ENCODE measurements around the gene ICA1. TPM values are rescaled to one million over a fixed set of nuclear protein-coding genes. Genes with fewer than 3 reads are reported as not detected.

The ICA1 gene
- total RNA-seq, 1 experiment from 2014 or later = 28.8 TPM

DNA sequence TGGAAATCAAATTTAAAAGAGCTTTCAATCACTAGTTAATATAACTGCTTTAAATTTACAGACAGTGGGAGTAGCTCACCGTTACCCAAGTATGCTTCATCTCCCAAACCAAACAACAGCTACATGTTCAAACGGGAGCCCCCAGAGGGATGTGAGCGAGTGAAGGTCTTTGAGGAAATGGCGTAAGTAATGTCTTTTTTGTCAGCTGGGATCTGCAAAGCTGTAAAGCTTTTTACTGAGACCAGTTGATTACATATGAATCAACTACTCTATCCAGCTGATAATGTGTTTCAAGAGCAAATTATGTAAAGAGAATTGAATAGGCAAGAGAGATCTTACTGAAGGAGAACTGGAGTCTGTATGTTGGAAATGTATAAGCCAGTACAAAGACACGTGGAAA, 177.1 kb downstream of the ICA1 start:
- H3K4me1 ChIP-seq (ENCODE audit: insufficient read depth, low read length) = 0 out of 2 replicates have a peak, but pooled peaks cover 2% of the 10 kb centered on the region
- H3K14ac ChIP-seq (ENCODE audit: insufficient read depth, low read length) = no peak overlapping the region
- no peak overlapping the region for H3K4me3 Mint-ChIP-seq
- no peak overlapping the region for H4K91ac ChIP-seq (ENCODE audit: insufficient read length, low read depth, low read length)
- H2BK20ac ChIP-seq (ENCODE audit: low read depth, low read length, poor library complexity, severe bottlenecking) = no peak overlapping the region
- TF ChIP-seq, protein P1, sequence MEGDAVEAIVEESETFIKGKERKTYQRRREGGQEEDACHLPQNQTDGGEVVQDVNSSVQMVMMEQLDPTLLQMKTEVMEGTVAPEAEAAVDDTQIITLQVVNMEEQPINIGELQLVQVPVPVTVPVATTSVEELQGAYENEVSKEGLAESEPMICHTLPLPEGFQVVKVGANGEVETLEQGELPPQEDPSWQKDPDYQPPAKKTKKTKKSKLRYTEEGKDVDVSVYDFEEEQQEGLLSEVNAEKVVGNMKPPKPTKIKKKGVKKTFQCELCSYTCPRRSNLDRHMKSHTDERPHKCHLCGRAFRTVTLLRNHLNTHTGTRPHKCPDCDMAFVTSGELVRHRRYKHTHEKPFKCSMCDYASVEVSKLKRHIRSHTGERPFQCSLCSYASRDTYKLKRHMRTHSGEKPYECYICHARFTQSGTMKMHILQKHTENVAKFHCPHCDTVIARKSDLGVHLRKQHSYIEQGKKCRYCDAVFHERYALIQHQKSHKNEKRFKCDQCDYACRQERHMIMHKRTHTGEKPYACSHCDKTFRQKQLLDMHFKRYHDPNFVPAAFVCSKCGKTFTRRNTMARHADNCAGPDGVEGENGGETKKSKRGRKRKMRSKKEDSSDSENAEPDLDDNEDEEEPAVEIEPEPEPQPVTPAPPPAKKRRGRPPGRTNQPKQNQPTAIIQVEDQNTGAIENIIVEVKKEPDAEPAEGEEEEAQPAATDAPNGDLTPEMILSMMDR (conservative IDR thresholded peaks at IDR 0.05) = no peak
- H3K27ac ChIP-seq (ENCODE audit: insufficient read length, low read depth, low read length) = no peak overlapping the region
- no peak overlapping the region for H3K4ac ChIP-seq (ENCODE audit: low read depth, low read length)
- no peaks in the 10 kb centered on the region for H3K23me2 ChIP-seq (ENCODE audit: insufficient read length, low read depth, low read length, poor library complexity, severe bottlenecking)
- no peak for DNase-seq
- no peak overlapping the region for H3K23ac ChIP-seq (ENCODE audit: insufficient read length, low read depth, low read length)
- 0 out of 7 replicates have a peak overlapping the region, but pooled peaks of 1 of the 3 experiments have one; percentile 70 for H3K27ac Mint-ChIP-seq
- WGBS (ENCODE audit: extremely low coverage, insufficient read length, low lambda C conversion rate) = no CpG with 5 or more reads among the region's 5 CpGs
- peaks cover 25 to 29% of the 10 kb centered on the region in 2 experiments for H3K4me1 Mint-ChIP-seq
- H3K79me1 ChIP-seq (ENCODE audit: insufficient read depth, low read depth, low read length, poor library complexity, severe bottlenecking) = no peaks in the 10 kb centered on the region
- H3K18ac ChIP-seq (ENCODE audit: insufficient read length, low read depth, low read length) = no peak overlapping the region
- H4K20me1 ChIP-seq (ENCODE audit: control insufficient read depth, insufficient read depth, insufficient read length) = no peaks in the 10 kb centered on the region
- peaks cover 4 to 11% (median 8%) of the 10 kb centered on the region in 3 experiments; a peak in 5 of 7 replicates for H3K36me3 Mint-ChIP-seq (ENCODE audit: insufficient read depth in 1 of 3, low read depth in 3 of 3)
- no peak overlapping the region for H3K56ac ChIP-seq (ENCODE audit: insufficient read length, low read depth, low read length)
- no peak overlapping the region for H3T11ph ChIP-seq (ENCODE audit: low read length)
- no peak overlapping the region for H4K5ac ChIP-seq (ENCODE audit: insufficient read length, low read depth, low read length)
- no peak overlapping the region for H2AK5ac ChIP-seq (ENCODE audit: insufficient read length, low read length)
- no peak overlapping the region for H4K8ac ChIP-seq (replicated peaks; ENCODE audit: insufficient read length, low read depth, low read length)
- H2BK120ac ChIP-seq (ENCODE audit: low read depth, low read length, poor library complexity, severe bottlenecking) = no peak overlapping the region
- H3K9me3 ChIP-seq (ENCODE audit: control insufficient read depth, low read depth, low read length) = no peaks in the 10 kb centered on the region
- H3K79me2 ChIP-seq (ENCODE audit: insufficient read depth, low read length) = no peaks in the 10 kb centered on the region
- no peaks in the 10 kb centered on the region for H3K9me3 Mint-ChIP-seq
- no peak overlapping the region for H2BK5ac ChIP-seq (ENCODE audit: insufficient read length, low read length)
- no peak overlapping the region for H2BK15ac ChIP-seq (ENCODE audit: low read depth, low read length)
- H3K27me3 Mint-ChIP-seq (ENCODE audit: low read depth) = no peaks in the 10 kb centered on the region
- no peak overlapping the region for H2AFZ ChIP-seq (ENCODE audit: low read length)
- H3K4me2 ChIP-seq (ENCODE audit: insufficient read depth, insufficient read length, low read length) = no peak overlapping the region
- no peak overlapping the region for H2BK12ac ChIP-seq (ENCODE audit: insufficient read length, low read depth, low read length)
- H3K27me3 ChIP-seq (ENCODE audit: insufficient read depth, low read length) = no peaks in the 10 kb centered on the region
- no peak overlapping the region for H3K9ac ChIP-seq (ENCODE audit: extremely low read depth, insufficient read length, low read length)

Data from H9 (cell line).